Keratinocyte (primary cell): ENCODE results near the gene KAT6B. TPM values are rescaled to one million over a fixed set of nuclear protein-coding genes. Genes with fewer than 3 reads are reported as not detected.

Experiments
- DNase-seq: peaks from one replicate; pipeline ENCODE4 v3.0.0-alpha.2; 2011; ENCODE audit warnings: low read depth, missing footprints, low spot score
- FAIRE-seq: peaks from 2 replicates; lab custom pipeline; 2011; peaks lifted over from hg19 to GRCh38; lab: Jason Lieb, UNC
- H2AFZ ChIP-seq: 2 replicates; pipeline ENCODE4 v1.6.0; 2012; ENCODE audit warnings: low read length, control low read depth, inconsistent platforms; ENCODE audit not compliant: control insufficient read depth
- H3K27ac ChIP-seq: 2 replicates; pipeline ENCODE4 v1.5.1; 2011; ENCODE audit warnings: low read length; ENCODE audit not compliant: control insufficient read depth, insufficient read depth
- H3K27me3 ChIP-seq: 3 replicates; pipeline ENCODE4 v1.6.0; 2011; ENCODE audit warnings: low read length; ENCODE audit not compliant: control insufficient read depth, insufficient read depth; ENCODE audit errors: extremely low read depth
- H3K36me3 ChIP-seq, 2 experiments: 2 replicates in 1 of 2; 3 replicates in 1 of 2; pipeline ENCODE4 v1.5.1; 2011; ENCODE audit warnings: low read length in 2 of 2, mild to moderate bottlenecking in 1 of 2; ENCODE audit not compliant: control insufficient read depth in 2 of 2, insufficient read depth in 2 of 2; ENCODE audit errors: extremely low read depth in 1 of 2
- H3K4me1 ChIP-seq: 3 replicates; pipeline ENCODE4 v1.5.1; 2011; ENCODE audit warnings: low read length; ENCODE audit not compliant: control insufficient read depth, insufficient read depth; ENCODE audit errors: extremely low read depth
- H3K4me2 ChIP-seq: 3 replicates; pipeline ENCODE4 v1.6.0; 2011; ENCODE audit warnings: low read depth, low read length; ENCODE audit not compliant: control insufficient read depth, insufficient read depth; ENCODE audit errors: extremely low read depth
- H3K4me3 ChIP-seq, 3 experiments: fragments of 200-600 bp in 1 of 3; sonication (generic) in 1 of 3; 2 replicates in 2 of 3; 3 replicates in 1 of 3; pipeline ENCODE4 v1.5.1; 2011 to 2016; ENCODE audit warnings: low read length in 3 of 3, mild to moderate bottlenecking in 3 of 3, control low read depth in 2 of 3, inconsistent platforms in 1 of 3, low read depth in 1 of 3, mixed read lengths in 1 of 3, mixed run types in 1 of 3, moderate library complexity in 1 of 3; ENCODE audit not compliant: control insufficient read depth in 2 of 3, insufficient read depth in 2 of 3; ENCODE audit errors: extremely low read depth in 1 of 3
- H3K79me2 ChIP-seq: 2 replicates; pipeline ENCODE4 v1.6.0; 2012; ENCODE audit warnings: low read length; ENCODE audit not compliant: control insufficient read depth, insufficient read depth
- H3K9ac ChIP-seq: 3 replicates; pipeline ENCODE4 v1.6.0; 2011; ENCODE audit warnings: low read length; ENCODE audit not compliant: control insufficient read depth, insufficient read depth; ENCODE audit errors: extremely low read depth
- H3K9me1 ChIP-seq: 3 replicates; pipeline ENCODE4 v1.6.0; 2011; ENCODE audit warnings: low read length; ENCODE audit not compliant: control insufficient read depth, insufficient read depth; ENCODE audit errors: extremely low read depth
- H3K9me3 ChIP-seq: 2 replicates; pipeline ENCODE4 v1.5.1; 2012; ENCODE audit warnings: low read depth, low read length; ENCODE audit not compliant: control insufficient read depth
- H4K20me1 ChIP-seq: 3 replicates; pipeline ENCODE4 v1.6.0; 2011; ENCODE audit warnings: low read length; ENCODE audit not compliant: control insufficient read depth, insufficient read depth; ENCODE audit errors: extremely low read depth
- CTCF ChIP-seq, 3 experiments: IDR thresholded peaks in 1 of 3; conservative IDR thresholded peaks in 1 of 3; optimal IDR thresholded peaks in 1 of 3; 2 replicates in 2 of 3; 3 replicates in 1 of 3; pipeline versions ENCODE3 to v1.5.1; 2011; ENCODE audit warnings: low read length in 3 of 3, mild to moderate bottlenecking in 3 of 3, moderate library complexity in 2 of 3, control low read depth in 1 of 3, inconsistent platforms in 1 of 3; ENCODE audit not compliant: insufficient read depth in 2 of 3; ENCODE audit errors: extremely low read depth in 1 of 3
- EZH2 ChIP-seq: IDR thresholded peaks from one replicate; pipeline ENCODE4 v1.6.1; 2012; ENCODE audit warnings: inconsistent platforms, mild to moderate bottlenecking, low read length, moderate library complexity
- dilution Hi-C: fragments of 300-500 bp; cut with MboI; formaldehyde crosslinking; loops from one replicate; pipeline ENCODE4 v1.7.0; 2020; ENCODE audit warnings: low sequenced_read_pairs; ENCODE audit not compliant: extremely low pct_ligation_motif_present
- polyA plus RNA-seq, 5 experiments: library from polyadenylated mRNA; depleted of rRNA in 3 of 5; stranded (reverse) in 3 of 5; stranded (forward) in 1 of 5; unstranded in 1 of 5; fragments of >200 nt; gene quantifications; 1 replicate in 1 of 5; 2 replicates in 3 of 5; 3 replicates in 1 of 5; pipeline versions ENCODE4 v1.2.1 to v1.2.3, GENCODE V29; 2011 to 2012; ENCODE audit warnings: missing spikeins in 2 of 5, low read depth in 1 of 5, low replicate concordance in 1 of 5

The KAT6B gene
- polyA plus RNA-seq, 1 donor (not counting 4 experiments of a cell fraction or from before 2014, with no cell fraction given), result 2.9 TPM

GRCh38 chr10:74822101-74822500 is 4.3 kb upstream of the KAT6B start:
- no peak overlapping the region for H3K4me3 ChIP-seq
- DNase-seq (no peak), FAIRE-seq (no peak)
- TF ChIP-seq CTCF (optimal IDR thresholded peaks at IDR 0.05 in 1 of 3, IDR thresholded peaks at IDR 0.05 in 1 of 3, conservative IDR thresholded peaks at IDR 0.05 in 1 of 3; ENCODE audit: extremely low read depth in 1 of 3, insufficient read depth in 2 of 3, low read length in 3 of 3), result no peak
- TF ChIP-seq EZH2, result no peak
- no peaks in the 10 kb centered on the region for H3K9me1 ChIP-seq
- H4K20me1 ChIP-seq, result no peaks in the 10 kb centered on the region
- dilution Hi-C loops, result no loop called here
- H2AFZ ChIP-seq, result no peak overlapping the region
- peaks cover 4% of the 10 kb centered on the region for H3K4me1 ChIP-seq
- no peaks in the 10 kb centered on the region for H3K27me3 ChIP-seq
- H3K9ac ChIP-seq, result no peak overlapping the region
- H3K79me2 ChIP-seq, result peaks cover 1% of the 10 kb centered on the region
- no peak overlapping the region for H3K4me2 ChIP-seq
- H3K36me3 ChIP-seq, result no peaks in the 10 kb centered on the region
- no peaks in the 10 kb centered on the region for H3K9me3 ChIP-seq
- H3K27ac ChIP-seq, result no peak overlapping the region

- no peaks in the 10 kb centered on the region for H3K9me1 ChIP-seq
- TF ChIP-seq EZH2 (no peak), CTCF (optimal IDR thresholded peaks at IDR 0.05 in 1 of 3, IDR thresholded peaks at IDR 0.05 in 1 of 3, conservative IDR thresholded peaks at IDR 0.05 in 1 of 3; ENCODE audit: extremely low read depth in 1 of 3, insufficient read depth in 2 of 3, low read length in 3 of 3) (no peak)
- H3K4me3 ChIP-seq, result no peak overlapping the region
- H3K9ac ChIP-seq, result no peak overlapping the region
- H4K20me1 ChIP-seq, result no peaks in the 10 kb centered on the region
- no peak overlapping the region for H2AFZ ChIP-seq
- no peak overlapping the region for H3K4me2 ChIP-seq
- no peak for FAIRE-seq
- H3K4me1 ChIP-seq, result peaks cover 4% of the 10 kb centered on the region
- no peak overlapping the region for H3K27ac ChIP-seq
- H3K79me2 ChIP-seq, result peaks cover 3% of the 10 kb centered on the region
- no peaks in the 10 kb centered on the region for H3K27me3 ChIP-seq
- dilution Hi-C loops, result no loop called here
- no peak for DNase-seq
- no peaks in the 10 kb centered on the region for H3K9me3 ChIP-seq
- H3K36me3 ChIP-seq, result no peaks in the 10 kb centered on the region
Observed at GRCh38 chr10:74822521-74823089, 3.8 kb upstream of the KAT6B start.
